D721Med (cell line): ENCODE data around the gene NWD2.

Experiments
- DNase-seq: peaks from one replicate; pipeline ENCODE4 v3.0.0; 2011; ENCODE audit warnings: low spot score; ENCODE audit not compliant: insufficient read length
- FAIRE-seq: peaks from 2 replicates; lab custom pipeline; 2011; peaks lifted over from hg19 to GRCh38; lab: Jason Lieb, UNC
- CTCF ChIP-seq: IDR thresholded peaks from 2 replicates; pipeline ENCODE4 v1.5.1; 2012; ENCODE audit warnings: mild to moderate bottlenecking, control low read depth; ENCODE audit not compliant: insufficient read depth; ENCODE audit errors: missing control alignments

The NWD2 gene

GRCh38 chr4:37453999-37454800 lies 209.7 kb downstream of the NWD2 start:
- TF ChIP-seq CTCF, result no peak
- FAIRE-seq (no peak), DNase-seq (no peak)

GRCh38 chr4:37455301-37456131 lies 211.0 kb downstream of the NWD2 start:
- DNase-seq (no peak), FAIRE-seq (no peak)
- no peak for TF ChIP-seq CTCF

- FAIRE-seq, result no peak
- TF ChIP-seq CTCF, result no peak
- DNase-seq, result no peak
Observed at GRCh38 chr4:37461801-37462200, 217.3 kb downstream of the NWD2 start.

- no peak for TF ChIP-seq CTCF
- FAIRE-seq (no peak), DNase-seq (no peak)
Observed at GRCh38 chr4:37463033-37463856, 218.7 kb downstream of the NWD2 start.

GRCh38 chr4:37464373-37465128 lies 220.0 kb downstream of the NWD2 start:
- no peak for TF ChIP-seq CTCF
- DNase-seq (no peak), FAIRE-seq (no peak)

GRCh38 chr4:37465296-37465695 lies 220.8 kb downstream of the NWD2 start:
- FAIRE-seq (no peak), DNase-seq (no peak)
- TF ChIP-seq CTCF, result no peak
